Endothelial cell of umbilical vein (primary cell): ENCODE data around the gene NOXA1.

Experiments
- CTCF ChIP-seq, 2 donors: IDR thresholded peaks; 1 replicate in 1 of 2; 2 replicates in 1 of 2; pipeline ENCODE4 v1.5.1; 2011; ENCODE audit warnings: low read length in 2 of 2, mild to moderate bottlenecking in 2 of 2, moderate library complexity in 2 of 2, control low read depth in 1 of 2, inconsistent platforms in 1 of 2, low read depth in 1 of 2; ENCODE audit not compliant: insufficient read depth in 1 of 2; ENCODE audit errors: extremely low read depth in 1 of 2
- EZH2 ChIP-seq: IDR thresholded peaks from 2 replicates; pipeline ENCODE4 v1.6.1; 2012; ENCODE audit warnings: borderline replicate concordance, low read depth, mild to moderate bottlenecking, moderate library complexity, low read length, inconsistent platforms; ENCODE audit not compliant: severe bottlenecking
- POLR2AphosphoS5 ChIP-seq: IDR thresholded peaks from 2 replicates; pipeline ENCODE4 v1.6.1; 2012; ENCODE audit warnings: low read depth, mild to moderate bottlenecking, control low read depth, low read length, moderate library complexity; ENCODE audit not compliant: insufficient read depth

- TF ChIP-seq POLR2AphosphoS5 (no peak), EZH2 (no peak), CTCF (IDR thresholded peaks at IDR 0.05; ENCODE audit: extremely low read depth in 1 of 2, insufficient read depth in 1 of 2, low read depth in 1 of 2, low read length in 2 of 2) (no peak)
These were observed 18.2 kb downstream of the NOXA1 start, which contains the start of gene ENTPD8 for GRCh38 chr9:137441289-137441934.
